OCI-LY1 (cell line): Measurements from ENCODE around the gene FRMD3.

Experiments used
- EZH2 ChIP-seq: fragments of 200-600 bp; sonication (generic), shearing (Covaris generic); IDR thresholded peaks from 2 replicates; pipeline ENCODE4 v1.8.0; 2017; ENCODE audit warnings: borderline replicate concordance, mixed run types, mild to moderate bottlenecking, antibody characterized with exemption, low read length, moderate library complexity, mixed read lengths
- TF ChIP-seq, protein P1 (sequence below): fragments of 200-600 bp; sonication (generic), shearing (Covaris generic); IDR thresholded peaks from 2 replicates; pipeline ENCODE4 v1.5.1; 2017; ENCODE audit warnings: mild to moderate bottlenecking, antibody characterized with exemption, low read length, moderate library complexity, mixed read lengths

- TF ChIP-seq, protein P1, sequence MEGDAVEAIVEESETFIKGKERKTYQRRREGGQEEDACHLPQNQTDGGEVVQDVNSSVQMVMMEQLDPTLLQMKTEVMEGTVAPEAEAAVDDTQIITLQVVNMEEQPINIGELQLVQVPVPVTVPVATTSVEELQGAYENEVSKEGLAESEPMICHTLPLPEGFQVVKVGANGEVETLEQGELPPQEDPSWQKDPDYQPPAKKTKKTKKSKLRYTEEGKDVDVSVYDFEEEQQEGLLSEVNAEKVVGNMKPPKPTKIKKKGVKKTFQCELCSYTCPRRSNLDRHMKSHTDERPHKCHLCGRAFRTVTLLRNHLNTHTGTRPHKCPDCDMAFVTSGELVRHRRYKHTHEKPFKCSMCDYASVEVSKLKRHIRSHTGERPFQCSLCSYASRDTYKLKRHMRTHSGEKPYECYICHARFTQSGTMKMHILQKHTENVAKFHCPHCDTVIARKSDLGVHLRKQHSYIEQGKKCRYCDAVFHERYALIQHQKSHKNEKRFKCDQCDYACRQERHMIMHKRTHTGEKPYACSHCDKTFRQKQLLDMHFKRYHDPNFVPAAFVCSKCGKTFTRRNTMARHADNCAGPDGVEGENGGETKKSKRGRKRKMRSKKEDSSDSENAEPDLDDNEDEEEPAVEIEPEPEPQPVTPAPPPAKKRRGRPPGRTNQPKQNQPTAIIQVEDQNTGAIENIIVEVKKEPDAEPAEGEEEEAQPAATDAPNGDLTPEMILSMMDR = no peak
- TF ChIP-seq EZH2 = no peak
These were observed 16.8 kb downstream of the FRMD3 start for GRCh38 chr9:83521411-83521810.
